SKM-1 (cell line): ENCODE results near the gene CLCC1.

Experiments
- DNase-seq: peaks from one replicate; lab custom pipeline; 2025; ENCODE audit not compliant: unreplicated experiment; lab: John Stamatoyannopoulos, UW

Gene CLCC1

DNA sequence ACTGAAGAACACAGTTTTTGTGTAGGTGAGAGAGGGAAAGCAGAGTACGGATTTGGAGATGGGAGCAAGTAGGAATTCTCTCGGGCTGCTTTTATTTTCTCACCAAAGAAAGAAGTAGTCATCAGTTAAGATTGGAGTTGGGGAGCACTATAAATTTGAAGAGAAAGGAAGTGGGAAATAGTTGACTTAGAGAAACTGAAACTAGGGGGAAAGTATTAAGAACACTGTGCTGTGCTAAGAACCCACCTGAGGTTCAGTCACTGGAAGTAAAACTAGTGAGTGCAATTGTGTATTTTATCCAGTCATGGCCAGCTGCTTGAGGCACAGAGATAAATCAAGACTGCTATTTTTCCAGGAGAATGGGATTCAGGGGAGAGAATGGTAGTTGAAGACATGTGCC, 37.4 kb downstream of the CLCC1 start:
- DNase-seq: no peak

DNA sequence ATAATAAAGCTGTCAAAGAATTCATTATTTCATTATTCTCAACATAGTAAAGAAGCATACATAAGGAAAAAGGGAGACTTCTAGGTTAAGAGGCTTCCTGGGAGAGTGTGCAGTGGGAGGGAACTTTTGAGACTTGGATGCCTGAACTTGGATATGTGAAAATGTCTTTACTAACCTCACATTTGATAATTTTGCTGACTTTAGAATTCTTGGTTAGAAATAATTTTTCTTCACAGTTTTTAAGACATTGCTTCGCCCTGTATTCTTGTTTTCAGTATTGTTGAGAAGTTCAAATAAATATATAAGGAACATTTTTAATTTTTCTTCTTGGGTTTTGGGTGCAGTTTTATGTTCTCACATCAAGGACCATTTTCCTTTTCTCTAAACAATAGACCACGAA, 46.5 kb downstream of the CLCC1 start:
- no peak for DNase-seq
